ENCODE results near the gene EPHA3.

DNA sequence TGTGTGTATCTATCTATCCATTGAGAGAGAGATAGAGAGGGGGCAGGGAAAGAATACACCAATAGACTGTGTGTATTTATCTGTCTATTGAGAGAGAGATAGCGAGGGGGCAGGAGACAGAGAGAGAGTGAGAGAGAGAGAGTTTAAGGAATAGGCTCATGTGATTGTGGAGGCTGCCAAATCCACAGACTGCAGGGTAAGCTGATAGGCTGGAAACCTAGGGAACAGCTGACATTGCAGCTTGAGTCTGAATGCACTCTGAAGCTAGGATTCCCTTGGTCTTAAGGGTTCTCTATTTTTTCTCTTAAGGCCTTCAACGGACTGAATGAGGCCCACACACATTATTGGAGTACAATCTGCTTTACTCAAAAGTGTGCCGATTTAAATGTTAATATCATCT lies 255.8 kb downstream of the EPHA3 start:
- TF ChIP-seq, protein P1, sequence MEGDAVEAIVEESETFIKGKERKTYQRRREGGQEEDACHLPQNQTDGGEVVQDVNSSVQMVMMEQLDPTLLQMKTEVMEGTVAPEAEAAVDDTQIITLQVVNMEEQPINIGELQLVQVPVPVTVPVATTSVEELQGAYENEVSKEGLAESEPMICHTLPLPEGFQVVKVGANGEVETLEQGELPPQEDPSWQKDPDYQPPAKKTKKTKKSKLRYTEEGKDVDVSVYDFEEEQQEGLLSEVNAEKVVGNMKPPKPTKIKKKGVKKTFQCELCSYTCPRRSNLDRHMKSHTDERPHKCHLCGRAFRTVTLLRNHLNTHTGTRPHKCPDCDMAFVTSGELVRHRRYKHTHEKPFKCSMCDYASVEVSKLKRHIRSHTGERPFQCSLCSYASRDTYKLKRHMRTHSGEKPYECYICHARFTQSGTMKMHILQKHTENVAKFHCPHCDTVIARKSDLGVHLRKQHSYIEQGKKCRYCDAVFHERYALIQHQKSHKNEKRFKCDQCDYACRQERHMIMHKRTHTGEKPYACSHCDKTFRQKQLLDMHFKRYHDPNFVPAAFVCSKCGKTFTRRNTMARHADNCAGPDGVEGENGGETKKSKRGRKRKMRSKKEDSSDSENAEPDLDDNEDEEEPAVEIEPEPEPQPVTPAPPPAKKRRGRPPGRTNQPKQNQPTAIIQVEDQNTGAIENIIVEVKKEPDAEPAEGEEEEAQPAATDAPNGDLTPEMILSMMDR (IDR thresholded peaks at IDR 0.05), result no peak
- TF ChIP-seq POLR2A (IDR thresholded peaks at IDR 0.05) (no peak), POLR2AphosphoS5 (IDR thresholded peaks at IDR 0.05) (no peak)
